ENCODE data around the gene SULF2.

- TF ChIP-seq ZFP3 (CRISPR knock-in tag; IDR thresholded peaks at IDR 0.05) (no peak), ESRRG (CRISPR knock-in tag; IDR thresholded peaks at IDR 0.05) (no peak), PATZ1 (CRISPR knock-in tag; IDR thresholded peaks at IDR 0.05; ENCODE audit: borderline replicate concordance) (no peak), TOX (CRISPR knock-in tag; IDR thresholded peaks at IDR 0.05; ENCODE audit: borderline replicate concordance) (no peak), ZNF565 (CRISPR knock-in tag; conservative IDR thresholded peaks at IDR 0.05; ENCODE audit: low read depth) (no peak), GLIS3 (CRISPR knock-in tag; IDR thresholded peaks at IDR 0.05) (no peak), ZFP30 (CRISPR knock-in tag; IDR thresholded peaks at IDR 0.05) (no peak), RARB (CRISPR knock-in tag; IDR thresholded peaks at IDR 0.05) (no peak), TCF4 (CRISPR knock-in tag; IDR thresholded peaks at IDR 0.05; ENCODE audit: borderline replicate concordance) (no peak), CREB5 (CRISPR knock-in tag; IDR thresholded peaks at IDR 0.05; ENCODE audit: low read depth) (no peak), POU6F1 (CRISPR knock-in tag; IDR thresholded peaks at IDR 0.05; ENCODE audit: borderline replicate concordance, low read depth) (no peak), ARNTL (CRISPR knock-in tag; IDR thresholded peaks at IDR 0.05; ENCODE audit: borderline replicate concordance, low read depth) (no peak)
These were observed 43.3 kb downstream of the SULF2 start for GRCh38 chr20:47741669-47742608.
